Measurements from ENCODE around the gene ST3GAL3. TPM values are rescaled to one million over a fixed set of nuclear protein-coding genes. Genes with fewer than 3 reads are reported as not detected.

ST3GAL3 gene
- total and polyA plus RNA-seq, 2 of the 13 experiments (the other 11 are each of a cell fraction or from before 2014, with no cell fraction given), result 5.1 to 8.1 TPM

- no peak for TF ChIP-seq ZNF574 (CRISPR knock-in tag; IDR thresholded peaks at IDR 0.05)
- no peak for TF ChIP-seq ZNF282 (IDR thresholded peaks at IDR 0.05; ENCODE audit: partially characterized antibody)
- TF ChIP-seq KDM2A (CRISPR knock-in tag; IDR thresholded peaks at IDR 0.05; ENCODE audit: borderline replicate concordance, low read depth), result peak; percentile 74
- 0 out of 2 replicates have a peak, but pooled peaks have one; percentile 10 for TF ChIP-seq MIER2 (CRISPR knock-in tag; IDR thresholded peaks at IDR 0.05)
- no peak for TF ChIP-seq ZNF292 (CRISPR knock-in tag; IDR thresholded peaks at IDR 0.05; ENCODE audit: borderline replicate concordance, low read depth)
- TF ChIP-seq ONECUT2 (CRISPR knock-in tag; IDR thresholded peaks at IDR 0.05), result no peak
- no peak for TF ChIP-seq MATR3 (CRISPR knock-in tag; IDR thresholded peaks at IDR 0.05)
- TF ChIP-seq HNF1B (CRISPR knock-in tag; IDR thresholded peaks at IDR 0.05), result 0 out of 2 replicates have a peak, but pooled peaks have one; percentile 27
- no peak for TF ChIP-seq ZBTB37 (CRISPR knock-in tag; IDR thresholded peaks at IDR 0.05)
- TF ChIP-seq RBM39 (IDR thresholded peaks at IDR 0.05; ENCODE audit: low read depth, low read length, poor library complexity, severe bottlenecking), result no peak
- no peak for TF ChIP-seq FUBP1 (CRISPR knock-in tag; IDR thresholded peaks at IDR 0.05; ENCODE audit: borderline replicate concordance)
- no peak for TF ChIP-seq ZNF781 (CRISPR knock-in tag; IDR thresholded peaks at IDR 0.05; ENCODE audit: borderline replicate concordance, not compliant biosample characterization)
- TF ChIP-seq ADNP (CRISPR knock-in tag; IDR thresholded peaks at IDR 0.05), result no peak
- TF ChIP-seq MAF1 (CRISPR knock-in tag; IDR thresholded peaks at IDR 0.05; ENCODE audit: borderline replicate concordance), result no peak; the same call in 1 of the 2 replicates
- TF ChIP-seq EP300 (IDR thresholded peaks at IDR 0.05; ENCODE audit: low read depth in 2 of 2, low read length in 2 of 2), result no peak
- TF ChIP-seq EP300 (CRISPR knock-in tag; IDR thresholded peaks at IDR 0.05; ENCODE audit: borderline replicate concordance), result peak; percentile 8; the same call in 1 of the 2 replicates
- TF ChIP-seq ATF1 (CRISPR knock-in tag; IDR thresholded peaks at IDR 0.05), result no peak
- no peak for TF ChIP-seq SIN3B (IDR thresholded peaks at IDR 0.05; ENCODE audit: low read length)
- TF ChIP-seq ZNF607 (CRISPR knock-in tag; IDR thresholded peaks at IDR 0.05; ENCODE audit: borderline replicate concordance), result no peak
- TF ChIP-seq ZSCAN20 (CRISPR knock-in tag; IDR thresholded peaks at IDR 0.05; ENCODE audit: borderline replicate concordance), result no peak
- TF ChIP-seq ATF7-NPFF (CRISPR knock-in tag; IDR thresholded peaks at IDR 0.05; ENCODE audit: low read depth), result 0 out of 2 replicates have a peak, but pooled peaks have one; percentile 57
- TF ChIP-seq ZNF772 (CRISPR knock-in tag; IDR thresholded peaks at IDR 0.05), result peak; percentile 73; the same call in 1 of the 2 replicates
Measured at GRCh38 chr1:43979528-43980254, 272.4 kb downstream of the ST3GAL3 start (continued).

Measured in HepG2 (cell line).